ENCODE data around the gene PRPF8. TPM values are rescaled to one million over a fixed set of nuclear protein-coding genes. Genes with fewer than 3 reads are reported as not detected.
"Not testable (repeated sequence)": the region's sequence is repeated elsewhere in the genome, so short reads cannot be mapped to it uniquely, and the experiment has no call there.

Gene PRPF8
- total RNA-seq, 3 donors from 2014 or later: 506 to 585 (median 522) TPM

DNA sequence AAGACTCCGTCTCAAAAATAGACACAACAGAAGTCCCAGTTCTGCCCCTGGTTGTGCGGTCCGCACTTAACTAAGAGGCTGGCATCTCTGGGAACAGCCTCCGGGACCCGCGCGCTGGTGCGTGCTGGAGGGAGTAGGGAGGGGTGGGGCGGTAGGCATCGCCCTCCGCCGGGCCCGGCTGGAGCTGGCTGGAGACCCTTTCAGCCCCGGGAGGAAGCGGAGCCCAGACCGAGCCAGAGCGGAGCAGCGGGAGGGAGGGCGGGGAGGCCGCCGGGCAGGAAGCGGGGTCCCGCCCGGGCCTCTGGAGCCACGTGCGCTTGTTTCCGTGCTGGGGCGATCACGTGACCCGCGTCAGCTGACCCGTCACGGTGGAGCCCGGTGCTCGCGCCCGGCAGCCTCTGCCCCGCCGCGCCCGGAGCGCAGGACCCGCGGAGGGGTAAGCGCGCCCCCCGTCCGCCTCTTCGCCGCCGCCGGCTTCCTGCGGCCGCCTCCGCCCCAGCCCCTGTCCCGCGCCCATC lies 39.7 kb upstream of the PRPF8 start, which contains the start of gene WDR81:
Gene WDR81 (plus strand): TSS at position 354 of the 518 bp plus-strand sequence. CDS start 256 bp downstream, outside the sequence.
- peaks cover 7% of the 10 kb centered on the region for H3K36me3 Mint-ChIP-seq (ENCODE audit: insufficient read depth)
- H3K27me3 Mint-ChIP-seq (ENCODE audit: low read depth): no peaks in the 10 kb centered on the region
- DNase-seq (peak; percentile 83), ATAC-seq (peak; percentile 89 to 92)
- H3K9me3 Mint-ChIP-seq: no peaks in the 10 kb centered on the region
- peak within 1 kb of the TSS; percentile 75 for H3K4me3 Mint-ChIP-seq
- peaks cover 41% of the 10 kb centered on the region for H3K4me1 Mint-ChIP-seq (ENCODE audit: low read depth)

DNA sequence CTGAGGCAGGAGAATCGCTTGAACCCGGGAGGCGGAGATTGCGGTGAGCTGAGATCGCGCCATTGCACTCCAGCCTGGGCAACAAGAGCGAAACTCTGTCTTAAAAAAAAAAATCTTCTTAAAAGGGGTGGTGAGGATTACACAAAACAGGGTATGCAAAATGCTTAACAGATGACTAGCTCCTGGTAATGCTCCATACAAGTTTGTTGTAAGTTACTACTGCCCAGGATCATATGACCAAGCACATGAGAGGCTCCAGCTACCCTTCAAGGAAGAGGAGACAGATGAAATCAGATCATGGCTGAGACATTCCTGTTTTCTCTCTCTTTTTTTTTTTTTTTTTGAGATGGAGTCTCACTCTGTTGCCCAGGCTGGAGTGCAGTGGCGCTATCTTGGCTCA lies 37.4 kb upstream of the PRPF8 start:
- peaks cover 43% of the 10 kb centered on the region for H3K4me1 Mint-ChIP-seq (ENCODE audit: low read depth)
- not testable (repeated sequence) for ATAC-seq; DNase-seq; H3K9me3 Mint-ChIP-seq; H3K36me3 Mint-ChIP-seq (ENCODE audit: insufficient read depth); H3K4me3 Mint-ChIP-seq; H3K27me3 Mint-ChIP-seq (ENCODE audit: low read depth)

DNA sequence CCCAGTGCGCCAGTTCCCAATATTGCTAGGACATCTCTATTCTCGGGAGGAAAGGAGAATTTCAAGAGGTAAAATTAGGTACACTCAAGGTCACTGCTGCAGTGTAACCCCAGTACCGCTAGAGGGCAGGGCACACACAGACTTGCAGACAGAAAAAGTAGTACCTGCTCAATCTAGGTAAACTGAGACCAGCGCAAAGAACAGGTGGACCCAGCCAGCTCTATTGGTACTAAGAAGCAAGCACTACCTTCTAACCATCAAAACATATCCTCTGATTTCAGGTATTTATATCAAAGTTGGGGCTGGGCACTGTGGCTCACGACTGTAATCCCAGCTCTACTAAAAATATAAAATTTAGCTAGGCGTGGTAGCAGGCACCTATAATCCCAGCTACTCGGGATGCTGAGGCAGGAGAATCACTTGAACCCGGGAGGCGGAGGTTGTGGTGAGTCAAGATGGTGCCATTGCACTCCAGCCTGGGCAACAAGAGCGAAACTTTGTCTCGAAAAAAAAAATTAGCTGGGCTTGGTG lies 36.3 kb upstream of the PRPF8 start:
- no peak overlapping the region for H3K4me3 Mint-ChIP-seq
- no peaks in the 10 kb centered on the region for H3K9me3 Mint-ChIP-seq
- DNase-seq (peak; percentile 69), ATAC-seq (no peak)
- no peaks in the 10 kb centered on the region for H3K27me3 Mint-ChIP-seq (ENCODE audit: low read depth)
- H3K36me3 Mint-ChIP-seq (ENCODE audit: insufficient read depth): peaks cover 2% of the 10 kb centered on the region
- peaks cover 44% of the 10 kb centered on the region for H3K4me1 Mint-ChIP-seq (ENCODE audit: low read depth)

DNA sequence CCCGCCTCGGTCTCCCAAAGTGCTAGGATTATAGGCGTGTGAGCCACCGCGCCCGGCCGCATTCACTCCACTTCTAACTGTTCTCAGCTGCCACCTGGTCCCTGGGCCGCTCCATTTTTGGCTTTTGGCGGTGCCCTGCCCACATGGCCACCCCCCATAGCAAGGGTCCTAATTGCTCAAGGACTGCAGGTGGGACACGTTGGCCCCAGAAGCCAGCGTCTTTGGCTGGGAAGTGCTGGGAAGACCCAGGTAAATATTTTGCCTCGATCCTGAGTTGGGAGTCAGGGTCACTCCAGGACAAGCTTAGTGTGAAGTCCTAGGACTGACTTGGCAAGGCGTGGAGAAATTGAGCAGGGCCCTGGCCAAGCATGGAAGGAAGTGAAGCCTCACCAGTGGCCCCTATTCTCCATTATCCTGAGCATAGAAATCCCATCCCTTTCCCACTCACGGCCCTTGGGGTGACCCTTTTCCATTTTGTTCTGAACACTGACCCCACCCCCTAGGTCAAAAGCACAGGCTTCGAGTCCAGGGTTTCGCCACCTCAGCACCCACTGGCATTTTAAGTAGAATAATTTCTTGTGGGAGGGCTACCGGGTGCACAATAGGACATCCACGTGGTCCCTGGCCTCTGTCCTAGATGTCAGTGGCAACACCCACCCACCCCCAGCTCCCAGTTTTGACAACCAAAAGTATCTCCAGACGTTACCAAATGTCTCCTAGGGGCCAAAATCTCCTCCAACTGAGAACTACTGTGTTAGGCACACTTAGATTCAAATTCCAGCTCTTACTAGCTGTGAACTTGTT lies 33.9 kb upstream of the PRPF8 start:
- no peaks in the 10 kb centered on the region for H3K27me3 Mint-ChIP-seq (ENCODE audit: low read depth)
- DNase-seq: no peak
- H3K4me3 Mint-ChIP-seq: peak overlapping the region; percentile 93
- H3K9me3 Mint-ChIP-seq: no peaks in the 10 kb centered on the region
- peaks cover 37% of the 10 kb centered on the region for H3K4me1 Mint-ChIP-seq (ENCODE audit: low read depth)
- ATAC-seq: no peak
- no peaks in the 10 kb centered on the region for H3K36me3 Mint-ChIP-seq (ENCODE audit: insufficient read depth)

DNA sequence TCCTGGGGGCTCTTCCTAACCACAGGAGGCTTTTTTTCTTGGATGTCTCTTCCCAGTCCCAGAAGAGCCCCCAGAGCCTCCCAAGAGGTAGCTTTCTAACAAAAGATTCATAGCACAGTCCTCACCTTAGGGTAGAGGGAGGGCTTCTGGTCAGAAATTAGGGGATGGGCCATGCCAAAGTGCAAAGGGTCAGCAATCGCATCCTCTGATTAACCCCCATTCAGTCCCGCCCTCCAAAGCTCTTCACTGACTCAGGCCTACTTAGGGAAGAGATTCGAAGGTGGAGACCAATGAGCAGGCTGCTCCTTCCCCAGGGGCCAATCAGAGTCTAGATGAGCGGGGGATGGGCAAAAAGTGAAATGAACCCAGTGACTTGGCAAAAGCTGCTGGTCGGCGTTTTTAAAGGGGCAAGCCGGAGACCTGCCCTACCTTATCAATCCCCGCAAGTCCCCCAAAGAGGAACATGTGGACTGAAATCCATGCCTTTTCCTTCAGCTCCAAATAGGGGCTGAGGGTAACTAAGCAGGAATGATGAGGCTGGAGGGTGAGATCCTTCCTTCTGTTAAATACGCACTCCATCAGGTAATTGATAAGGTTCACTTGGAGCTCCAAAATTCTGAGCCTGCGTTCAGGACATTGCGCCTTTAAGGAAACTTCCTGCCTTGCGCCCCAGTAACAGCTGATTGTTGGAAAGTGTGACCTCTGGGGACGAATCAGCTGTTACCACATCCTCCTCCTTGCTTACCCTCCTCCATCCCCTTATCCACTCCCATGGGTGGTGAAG lies 32.4 kb upstream of the PRPF8 start:
- peak; percentile 72 for DNase-seq
- peaks cover 23% of the 10 kb centered on the region for H3K4me1 Mint-ChIP-seq (ENCODE audit: low read depth)
- peaks cover 3% of the 10 kb centered on the region for H3K36me3 Mint-ChIP-seq (ENCODE audit: insufficient read depth)
- peak overlapping the region; percentile 93 for H3K4me3 Mint-ChIP-seq
- ATAC-seq: peak; percentile 66 to 70
- no peaks in the 10 kb centered on the region for H3K27me3 Mint-ChIP-seq (ENCODE audit: low read depth)
- H3K9me3 Mint-ChIP-seq: no peaks in the 10 kb centered on the region

DNA sequence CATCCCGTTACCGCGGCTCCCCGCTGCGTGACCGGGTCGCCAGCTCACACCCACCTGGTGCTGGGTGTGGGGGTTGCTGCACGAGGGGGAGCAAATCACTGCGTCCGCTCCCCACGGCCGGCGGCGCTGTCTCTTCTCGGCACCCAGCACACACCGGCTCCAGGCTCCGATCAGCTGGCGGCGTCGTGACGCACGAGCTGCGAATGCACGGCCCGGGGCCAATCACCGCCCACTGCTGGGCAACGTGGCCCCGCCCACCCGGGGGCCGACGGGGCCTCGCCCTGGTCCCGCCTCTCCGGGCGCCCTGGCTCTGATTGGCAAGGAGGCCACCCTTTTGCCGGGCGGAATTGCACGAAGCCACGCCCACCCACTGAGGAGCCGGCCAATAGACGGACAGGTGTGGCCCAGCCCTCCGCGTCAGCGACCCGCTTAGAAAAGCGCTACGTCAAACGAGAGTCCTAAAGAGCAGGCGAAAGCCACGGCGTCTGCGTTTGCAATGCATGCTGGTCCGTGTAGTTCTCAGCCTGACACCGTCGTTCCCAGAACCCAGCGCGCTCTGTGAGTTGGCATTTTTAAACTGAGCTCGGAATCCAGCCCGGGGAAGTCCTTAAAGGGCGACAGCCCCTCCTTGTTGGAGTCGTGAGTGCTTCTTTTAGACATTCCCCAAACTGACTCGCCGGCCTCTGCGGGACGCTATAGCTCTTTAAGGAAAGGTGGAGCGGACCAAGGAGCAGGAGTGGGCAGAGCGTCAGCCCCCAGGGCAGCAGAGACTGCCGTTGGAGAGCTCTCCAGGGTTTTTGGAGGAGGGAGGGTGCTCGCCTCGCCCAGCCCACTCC lies 31.6 kb upstream of the PRPF8 start:
- ATAC-seq (peak; percentile 87 to 88), DNase-seq (peak; percentile 100)
- Mint-ChIP-seq H3K9me3 (no peaks in the 10 kb centered on the region), H3K4me3 (peak overlapping the region; percentile 93), H3K27me3 (ENCODE audit: low read depth) (no peaks in the 10 kb centered on the region), H3K36me3 (ENCODE audit: insufficient read depth) (peaks cover 5% of the 10 kb centered on the region), H3K4me1 (ENCODE audit: low read depth) (peaks cover 28% of the 10 kb centered on the region)

DNA sequence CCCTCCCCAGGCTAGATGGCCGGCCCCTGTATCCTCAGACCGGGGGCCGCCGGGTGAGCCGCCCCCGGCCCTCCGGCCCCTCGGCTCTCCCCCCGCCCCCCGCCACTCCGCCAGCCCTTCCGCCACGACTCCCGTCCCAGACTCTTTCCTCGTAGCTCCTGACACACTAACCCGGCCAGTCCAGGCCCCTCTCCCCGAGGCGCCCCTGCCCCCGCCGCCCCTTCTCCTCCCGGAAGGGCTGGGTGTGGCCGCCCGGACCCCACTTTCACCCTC lies 31.1 kb upstream of the PRPF8 start:
- peak overlapping the region; percentile 93 for H3K4me3 Mint-ChIP-seq
- H3K9me3 Mint-ChIP-seq: no peaks in the 10 kb centered on the region
- no peaks in the 10 kb centered on the region for H3K27me3 Mint-ChIP-seq (ENCODE audit: low read depth)
- H3K4me1 Mint-ChIP-seq (ENCODE audit: low read depth): peaks cover 29% of the 10 kb centered on the region
- ATAC-seq: no peak
- DNase-seq: no peak
- peaks cover 5% of the 10 kb centered on the region for H3K36me3 Mint-ChIP-seq (ENCODE audit: insufficient read depth)

DNA sequence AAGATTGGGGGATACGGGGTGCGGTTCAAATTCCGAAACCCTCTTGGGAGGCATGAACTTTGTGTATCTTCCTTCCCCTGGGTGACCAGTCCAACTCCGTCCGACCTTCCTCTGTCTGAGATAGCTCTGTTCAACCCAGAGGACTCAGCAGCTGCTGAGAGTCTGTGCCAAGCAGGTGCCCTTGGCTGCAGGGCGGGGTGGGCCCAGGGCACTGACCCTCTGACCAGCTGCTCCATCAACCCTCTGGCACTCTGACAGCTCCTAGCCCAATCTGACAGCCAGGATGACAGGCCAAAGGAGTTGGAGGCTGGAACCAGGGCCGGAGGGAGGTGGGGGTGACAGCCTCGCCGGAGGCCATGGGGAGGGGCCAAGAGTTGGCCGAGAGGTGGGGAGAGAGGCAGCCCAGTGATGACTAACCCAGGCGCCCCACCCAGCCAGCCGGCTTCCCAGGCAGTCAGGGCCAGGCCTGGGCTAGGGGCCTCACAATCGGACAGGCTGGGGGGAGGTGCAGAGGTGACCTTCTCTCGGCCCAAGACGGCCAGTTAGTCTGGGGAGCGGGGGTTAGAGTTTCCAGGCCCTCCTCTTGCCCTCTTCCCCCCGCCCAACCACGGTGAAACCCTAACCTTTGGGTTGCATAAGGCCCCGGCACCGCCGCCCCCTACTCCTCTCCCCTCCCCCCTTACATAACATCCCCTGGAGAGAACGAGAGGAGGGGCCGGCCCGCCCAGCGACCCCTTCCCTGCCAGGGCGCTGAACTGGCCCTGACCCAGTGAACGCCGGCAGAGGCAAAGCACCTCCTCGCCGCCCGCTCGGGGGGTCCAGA lies 30.5 kb upstream of the PRPF8 start:
- no peaks in the 10 kb centered on the region for H3K27me3 Mint-ChIP-seq (ENCODE audit: low read depth)
- no peaks in the 10 kb centered on the region for H3K9me3 Mint-ChIP-seq
- H3K4me3 Mint-ChIP-seq: peak overlapping the region; percentile 76
- ATAC-seq: no peak
- peaks cover 5% of the 10 kb centered on the region for H3K36me3 Mint-ChIP-seq (ENCODE audit: insufficient read depth)
- peak; percentile 49 for DNase-seq
- H3K4me1 Mint-ChIP-seq (ENCODE audit: low read depth): peaks cover 31% of the 10 kb centered on the region

DNA sequence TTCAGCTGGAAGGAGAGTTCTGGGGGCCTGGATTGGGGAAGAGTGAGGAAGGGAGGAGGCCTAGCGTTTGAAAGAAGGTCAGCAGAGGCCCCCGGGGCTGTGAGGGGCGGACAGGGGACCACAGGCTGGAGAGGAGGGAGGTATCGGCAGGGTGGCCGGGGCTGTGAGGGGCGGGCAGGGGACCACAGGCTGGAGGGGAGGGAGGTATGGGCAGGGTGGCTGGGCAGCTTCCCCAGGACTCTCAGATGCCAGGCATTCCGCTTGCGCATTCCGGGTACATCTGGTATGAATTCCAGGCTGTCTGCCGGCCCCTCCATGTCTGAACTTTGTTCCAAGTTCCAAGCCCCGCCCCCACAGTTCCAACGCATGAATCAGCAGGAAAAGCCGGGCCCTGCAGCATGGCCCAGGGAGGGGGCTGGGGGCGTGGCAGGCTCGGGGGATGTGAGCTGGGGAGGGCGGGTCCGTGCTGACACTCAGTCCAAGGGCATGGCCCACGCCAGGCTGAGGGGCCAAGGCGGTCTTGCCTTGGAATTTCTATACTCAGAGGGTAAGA lies 29.8 kb upstream of the PRPF8 start:
- Mint-ChIP-seq H3K36me3 (ENCODE audit: insufficient read depth) (peaks cover 5% of the 10 kb centered on the region), H3K27me3 (ENCODE audit: low read depth) (no peaks in the 10 kb centered on the region), H3K4me1 (ENCODE audit: low read depth) (peaks cover 31% of the 10 kb centered on the region), H3K9me3 (no peaks in the 10 kb centered on the region), H3K4me3 (peak overlapping the region; percentile 76)
- ATAC-seq (no peak), DNase-seq (no peak)

DNA sequence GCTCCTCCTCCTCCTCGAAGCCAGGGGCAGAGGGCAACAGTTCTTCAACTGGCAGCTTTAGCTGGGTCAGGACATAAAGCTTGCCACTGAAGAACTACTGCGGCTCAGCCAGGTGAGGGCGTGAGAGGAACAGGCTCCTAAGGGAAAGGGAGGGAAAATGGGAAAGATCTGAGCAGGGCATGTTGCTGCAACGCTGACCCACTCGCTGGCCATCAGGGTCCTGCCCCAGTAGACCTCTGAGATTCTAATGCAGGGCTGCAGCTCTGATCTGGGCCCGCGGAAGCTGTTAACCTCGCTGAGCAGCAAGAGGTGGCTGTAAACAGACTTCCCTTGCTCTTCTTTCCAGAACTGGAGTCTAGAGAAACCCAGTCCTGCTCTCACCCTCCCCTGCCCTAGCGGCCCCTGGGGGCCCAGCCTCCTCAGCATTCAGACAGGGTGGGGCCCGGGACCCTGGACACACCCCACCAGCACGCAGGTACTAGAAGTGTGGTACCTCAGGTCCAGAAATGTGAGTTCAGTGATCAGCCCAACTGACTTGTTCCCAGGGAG lies 29.3 kb upstream of the PRPF8 start:
- peak overlapping the region; percentile 73 for H3K4me3 Mint-ChIP-seq
- H3K4me1 Mint-ChIP-seq (ENCODE audit: low read depth): peaks cover 32% of the 10 kb centered on the region
- ATAC-seq (no peak), DNase-seq (no peak)
- H3K27me3 Mint-ChIP-seq (ENCODE audit: low read depth): peaks cover 2% of the 10 kb centered on the region
- H3K36me3 Mint-ChIP-seq (ENCODE audit: insufficient read depth): peaks cover 5% of the 10 kb centered on the region
- H3K9me3 Mint-ChIP-seq: no peaks in the 10 kb centered on the region

DNA sequence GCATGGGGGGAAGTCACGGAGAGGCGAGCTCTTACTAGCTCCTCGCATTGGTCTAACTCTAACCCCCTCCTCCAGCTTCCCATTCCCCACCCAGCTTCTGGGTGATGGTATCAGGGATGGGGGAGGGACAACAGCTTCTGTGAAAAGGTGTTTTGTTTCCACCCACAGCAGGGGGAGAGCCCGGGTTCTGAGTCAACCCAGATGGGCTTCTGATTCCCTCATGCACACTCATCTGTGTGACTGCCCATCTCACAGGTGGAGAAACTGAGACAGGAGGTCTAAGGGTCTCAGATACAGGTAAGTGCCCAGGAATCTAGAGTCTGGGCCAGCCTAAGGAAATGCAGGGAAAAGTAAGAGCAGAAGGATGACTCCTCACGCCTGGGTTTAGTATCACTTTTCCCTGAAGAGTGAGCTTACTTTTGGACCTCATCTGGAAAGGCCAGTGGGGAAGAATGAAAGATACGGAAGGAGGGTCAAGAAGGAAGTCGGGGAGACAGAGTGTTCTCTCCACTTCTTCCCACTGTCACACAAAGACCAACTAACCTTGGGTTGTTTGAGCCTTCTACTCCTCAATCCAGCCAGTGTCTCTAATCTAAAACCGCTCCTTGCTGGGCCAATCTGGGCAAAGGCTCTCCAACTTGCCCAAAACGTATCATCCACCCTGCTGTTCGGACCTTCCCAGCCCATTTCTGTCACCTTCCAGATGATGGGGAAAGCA lies 28.7 kb upstream of the PRPF8 start:
- H3K4me3 Mint-ChIP-seq: peak overlapping the region; percentile 26
- H3K9me3 Mint-ChIP-seq: no peaks in the 10 kb centered on the region
- H3K36me3 Mint-ChIP-seq (ENCODE audit: insufficient read depth): peaks cover 5% of the 10 kb centered on the region
- peaks cover 5% of the 10 kb centered on the region for H3K27me3 Mint-ChIP-seq (ENCODE audit: low read depth)
- H3K4me1 Mint-ChIP-seq (ENCODE audit: low read depth): peaks cover 32% of the 10 kb centered on the region
- no peak for ATAC-seq
- no peak for DNase-seq

DNA sequence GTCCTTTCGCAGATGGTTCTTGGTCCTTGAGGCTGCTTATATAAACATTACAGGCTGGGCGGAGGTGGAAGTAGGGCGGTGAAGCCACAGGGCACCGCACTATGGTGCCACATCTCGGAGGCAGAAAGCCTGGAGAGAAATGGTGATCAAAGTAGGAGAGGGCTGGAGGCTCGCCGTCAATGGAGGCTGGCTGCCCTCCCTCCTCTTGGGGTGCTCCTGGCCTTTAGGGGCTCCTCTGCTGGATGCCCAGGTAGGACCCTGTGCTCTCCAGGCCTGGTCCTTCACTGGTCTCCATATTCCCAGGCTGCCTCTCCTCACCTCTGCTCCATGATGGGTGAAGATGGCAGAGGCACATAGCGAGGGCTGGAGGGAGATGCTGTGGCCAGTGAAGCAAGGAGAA lies 27.6 kb upstream of the PRPF8 start:
- Mint-ChIP-seq H3K36me3 (ENCODE audit: insufficient read depth) (peaks cover 5% of the 10 kb centered on the region), H3K4me1 (ENCODE audit: low read depth) (peaks cover 28% of the 10 kb centered on the region), H3K4me3 (no peak overlapping the region), H3K9me3 (no peaks in the 10 kb centered on the region), H3K27me3 (ENCODE audit: low read depth) (peaks cover 12% of the 10 kb centered on the region)
- DNase-seq (no peak), ATAC-seq (no peak)

Data from activated T-cell treated with anti-CD3 and anti-CD28 coated beads, Interleukin-2, amount 50 U/mL, for 4 hours (primary cell).